ENCODE measurements around the gene PARP16. TPM values are rescaled to one million over a fixed set of nuclear protein-coding genes. Genes with fewer than 3 reads are reported as not detected.

PARP16 gene
- total RNA-seq, 1 experiment from 2014 or later = 5.8 TPM

DNA sequence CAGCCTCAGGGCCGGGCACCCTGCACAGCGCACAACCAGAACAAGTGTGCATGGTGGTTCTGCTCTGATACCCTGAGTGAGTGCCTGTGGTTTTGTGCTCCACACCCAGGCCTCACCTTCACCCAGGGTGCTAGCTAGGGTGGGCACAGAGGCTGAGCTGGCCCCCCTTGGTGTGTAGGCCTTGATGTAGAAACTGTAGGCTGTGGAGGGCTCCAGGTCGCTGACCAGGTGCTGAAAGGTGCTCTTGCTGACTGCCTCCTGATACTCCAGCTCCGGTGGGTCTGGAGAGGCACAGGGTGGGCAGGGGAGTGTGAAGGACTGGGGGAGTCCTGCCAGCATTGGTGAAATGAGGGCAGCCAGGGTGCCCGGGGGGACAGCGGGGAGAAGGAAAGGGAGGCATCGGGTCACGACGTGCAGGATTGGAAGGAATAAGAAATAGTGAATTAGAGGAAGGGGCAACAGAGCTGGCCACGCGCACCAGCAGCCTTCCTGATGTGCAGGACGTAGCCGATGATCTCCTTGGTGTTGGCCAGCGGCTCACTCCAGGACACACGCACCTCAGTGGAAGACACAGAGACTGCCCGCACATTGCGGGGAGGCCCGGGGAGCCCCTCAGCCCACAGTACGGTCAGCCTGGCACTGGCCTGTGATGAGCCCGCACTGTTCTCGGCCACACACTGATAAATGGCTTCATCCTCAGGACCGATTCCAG lies 44.4 kb upstream of the PARP16 start:
- DNase-seq = no peak
- no peaks in the 10 kb centered on the region for H3K36me3 Mint-ChIP-seq (ENCODE audit: insufficient read depth, unreplicated experiment)
- peaks cover 77% of the 10 kb centered on the region for H3K27me3 Mint-ChIP-seq (ENCODE audit: unreplicated experiment)
- no peak overlapping the region for H3K27ac Mint-ChIP-seq (ENCODE audit: unreplicated experiment)
- H3K4me3 Mint-ChIP-seq (ENCODE audit: low read depth, unreplicated experiment) = no peak overlapping the region
- no peaks in the 10 kb centered on the region for H3K4me1 Mint-ChIP-seq (ENCODE audit: low read depth, unreplicated experiment)
- TF ChIP-seq CTCF (IDR thresholded peaks at IDR 0.05; ENCODE audit: unreplicated experiment) = no peak
- CTCF ChIA-PET = interaction anchor here (0.5 to 1.7 kb wide), 2 partner anchors 8 to 138 kb away, joined by 3 read pairs; no protein-coding TSS in a partner anchor
- intact Hi-C loops (cut with micrococcal nuclease; ENCODE audit: unreplicated experiment) = no loop called here
- H3K9me3 Mint-ChIP-seq (ENCODE audit: low read depth, unreplicated experiment) = no peaks in the 10 kb centered on the region
- BruUV-seq (replicated peaks) = no TSS peak

GRCh38 chr15:65329984-65330735 lies 43.5 kb upstream of the PARP16 start:
- no peak for TF ChIP-seq CTCF (IDR thresholded peaks at IDR 0.05; ENCODE audit: unreplicated experiment)
- H3K9me3 Mint-ChIP-seq (ENCODE audit: low read depth, unreplicated experiment) = no peaks in the 10 kb centered on the region
- no peak overlapping the region for H3K4me3 Mint-ChIP-seq (ENCODE audit: low read depth, unreplicated experiment)
- H3K27ac Mint-ChIP-seq (ENCODE audit: unreplicated experiment) = no peak overlapping the region
- intact Hi-C loops (cut with micrococcal nuclease; ENCODE audit: unreplicated experiment) = no loop called here
- H3K4me1 Mint-ChIP-seq (ENCODE audit: low read depth, unreplicated experiment) = no peaks in the 10 kb centered on the region
- no TSS peak for BruUV-seq (replicated peaks)
- CTCF ChIA-PET = interaction anchor here (0.5 to 1.7 kb wide), 2 partner anchors 9 to 139 kb away, joined by 3 read pairs; no protein-coding TSS in a partner anchor
- H3K27me3 Mint-ChIP-seq (ENCODE audit: unreplicated experiment) = peaks cover 68% of the 10 kb centered on the region
- no peak for DNase-seq
- H3K36me3 Mint-ChIP-seq (ENCODE audit: insufficient read depth, unreplicated experiment) = no peaks in the 10 kb centered on the region

- intact Hi-C loops (cut with micrococcal nuclease; ENCODE audit: unreplicated experiment) = no loop called here
- CTCF ChIA-PET = no interaction called here
- Mint-ChIP-seq H3K27me3 (ENCODE audit: unreplicated experiment) (peaks cover 60% of the 10 kb centered on the region), H3K36me3 (ENCODE audit: insufficient read depth, unreplicated experiment) (no peaks in the 10 kb centered on the region), H3K4me1 (ENCODE audit: low read depth, unreplicated experiment) (no peaks in the 10 kb centered on the region), H3K4me3 (ENCODE audit: low read depth, unreplicated experiment) (no peak overlapping the region), H3K9me3 (ENCODE audit: low read depth, unreplicated experiment) (no peaks in the 10 kb centered on the region), H3K27ac (ENCODE audit: unreplicated experiment) (no peak overlapping the region)
- no TSS peak for BruUV-seq (replicated peaks)
- no peak for TF ChIP-seq CTCF (IDR thresholded peaks at IDR 0.05; ENCODE audit: unreplicated experiment)
- DNase-seq = no peak
Observed at GRCh38 chr15:65329288-65329983, 42.8 kb upstream of the PARP16 start.

DNA sequence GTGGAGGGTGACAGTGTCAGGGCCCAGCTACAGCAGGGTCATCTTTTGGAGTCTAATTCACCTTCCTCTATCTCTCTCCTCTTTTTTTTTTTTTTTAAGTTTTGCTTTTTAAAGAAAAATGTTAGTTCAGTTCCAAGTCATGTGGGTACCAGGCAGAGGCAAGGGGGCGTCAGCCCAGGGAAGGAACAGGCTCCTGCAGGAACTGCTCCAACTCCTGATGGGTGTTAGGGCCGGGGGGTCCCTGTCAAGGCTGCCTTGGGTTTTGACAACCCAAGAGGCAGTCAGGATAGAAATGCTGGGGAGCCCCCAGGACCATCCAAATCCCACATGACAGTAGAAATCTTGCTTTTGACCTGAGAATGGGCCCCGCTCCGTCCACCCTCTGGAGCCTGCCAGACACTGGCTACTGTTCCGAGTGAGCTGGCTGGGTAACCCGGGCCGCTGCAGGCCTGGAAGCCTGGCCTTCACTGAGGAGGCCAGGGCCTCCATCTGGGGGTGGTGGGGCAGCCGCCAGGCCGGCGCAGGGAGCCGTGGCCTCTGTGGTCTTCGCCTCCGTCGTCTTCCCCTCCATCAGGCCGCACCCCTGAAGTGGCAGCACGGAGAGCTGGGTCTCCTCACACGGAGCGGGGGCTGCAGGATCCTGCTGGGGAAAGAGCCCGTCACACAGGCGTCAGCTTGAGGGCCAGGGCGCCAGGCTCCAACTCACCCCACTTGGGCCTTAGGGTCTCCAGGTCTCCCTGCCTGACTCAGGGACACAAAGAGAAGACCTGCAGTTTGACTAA lies 42.0 kb upstream of the PARP16 start:
- CTCF ChIA-PET = no interaction called here
- no TSS peak for BruUV-seq (replicated peaks)
- DNase-seq = no peak
- Mint-ChIP-seq H3K36me3 (ENCODE audit: insufficient read depth, unreplicated experiment) (no peaks in the 10 kb centered on the region), H3K27me3 (ENCODE audit: unreplicated experiment) (peaks cover 53% of the 10 kb centered on the region), H3K4me1 (ENCODE audit: low read depth, unreplicated experiment) (no peaks in the 10 kb centered on the region), H3K27ac (ENCODE audit: unreplicated experiment) (no peak overlapping the region), H3K4me3 (ENCODE audit: low read depth, unreplicated experiment) (no peak overlapping the region), H3K9me3 (ENCODE audit: low read depth, unreplicated experiment) (no peaks in the 10 kb centered on the region)
- intact Hi-C loops (cut with micrococcal nuclease; ENCODE audit: unreplicated experiment) = no loop called here
- no peak for TF ChIP-seq CTCF (IDR thresholded peaks at IDR 0.05; ENCODE audit: unreplicated experiment)
